Endothelial cell (in vitro differentiated cells): ENCODE data around the gene FHOD3. TPM values are rescaled to one million over a fixed set of nuclear protein-coding genes. Genes with fewer than 3 reads are reported as not detected.
"Not testable (repeated sequence)": the region's sequence is repeated elsewhere in the genome, so short reads cannot be mapped to it uniquely, and the experiment has no call there.

ENCODE experiments used
- DNase-seq: peaks from one replicate; pipeline ENCODE4 v3.0.0; 2021; ENCODE audit warnings: low spot score
- H3K27ac Mint-ChIP-seq: one replicate; pipeline ENCODE4 v1.8.0; 2021; ENCODE audit warnings: mixed read lengths, inconsistent platforms; ENCODE audit not compliant: unreplicated experiment
- H3K27me3 Mint-ChIP-seq: one replicate; pipeline ENCODE4 v1.8.0; 2021; ENCODE audit warnings: mild to moderate bottlenecking, moderate library complexity, mixed read lengths, inconsistent platforms; ENCODE audit not compliant: unreplicated experiment
- H3K36me3 Mint-ChIP-seq: one replicate; pipeline ENCODE4 v1.8.0; 2021; ENCODE audit warnings: mild to moderate bottlenecking, low read depth, mixed read lengths, inconsistent platforms; ENCODE audit not compliant: unreplicated experiment
- H3K4me1 Mint-ChIP-seq: one replicate; pipeline ENCODE4 v1.8.0; 2021; ENCODE audit warnings: mild to moderate bottlenecking, mixed read lengths, inconsistent platforms; ENCODE audit not compliant: unreplicated experiment
- H3K4me3 Mint-ChIP-seq: one replicate; pipeline ENCODE4 v1.8.0; 2021; ENCODE audit warnings: mild to moderate bottlenecking, mixed read lengths, inconsistent platforms; ENCODE audit not compliant: unreplicated experiment
- H3K9me3 Mint-ChIP-seq: one replicate; pipeline ENCODE4 v1.8.0; 2021; ENCODE audit warnings: mixed read lengths, inconsistent platforms; ENCODE audit not compliant: unreplicated experiment
- total RNA-seq: library from RNA; stranded (reverse); fragmentation: NEBNext Ultra II Directional; extraction: Animal tissue kit (Norgen Biotek cat#: 25700); gene quantifications from one replicate; pipeline ENCODE4 v1.2.1, GENCODE V29; 2021; ENCODE audit not compliant: unreplicated experiment
- TF ChIP-seq, protein P1 (sequence below): fragments of 200-600 bp; sonication (generic); IDR thresholded peaks from one replicate; pipeline ENCODE4 v1.5.0; 2021; ENCODE audit warnings: antibody characterized with exemption; ENCODE audit not compliant: unreplicated experiment

The FHOD3 gene
- total RNA-seq, 1 donor from 2014 or later, result 0.67 TPM

DNA sequence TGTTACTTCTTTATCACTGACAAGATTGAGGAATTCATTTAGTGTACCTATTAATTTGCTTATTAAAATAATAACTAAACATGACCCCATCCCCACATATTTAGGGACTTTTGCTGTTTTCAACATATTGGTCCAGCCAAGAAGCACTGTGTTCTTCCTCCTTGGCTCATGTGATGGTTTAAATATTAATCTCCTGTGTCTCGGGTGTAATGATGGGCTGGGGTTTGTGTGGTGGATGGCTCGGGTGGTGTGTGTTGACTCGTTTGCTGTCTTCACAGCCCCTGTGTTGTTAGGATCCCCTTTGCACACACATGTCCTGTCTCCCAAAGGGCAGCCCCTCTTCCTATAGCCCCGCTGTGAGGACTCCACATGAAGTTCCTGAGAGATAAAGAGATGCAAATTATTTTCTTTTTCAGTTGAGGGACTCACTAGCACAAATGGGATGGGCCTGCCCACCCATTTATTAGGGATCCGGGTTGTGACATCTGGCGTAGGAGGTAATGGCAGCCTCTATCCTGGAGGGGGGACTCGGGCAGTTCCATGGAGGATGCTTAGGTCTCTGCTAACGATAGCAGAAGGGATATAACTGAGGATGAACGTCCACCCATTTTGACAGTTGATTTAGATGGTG, 53.4 kb downstream of the FHOD3 start:
- H3K4me1 Mint-ChIP-seq, result peaks cover 24% of the 10 kb centered on the region
- H3K9me3 Mint-ChIP-seq, result no peaks in the 10 kb centered on the region
- TF ChIP-seq, protein P1, sequence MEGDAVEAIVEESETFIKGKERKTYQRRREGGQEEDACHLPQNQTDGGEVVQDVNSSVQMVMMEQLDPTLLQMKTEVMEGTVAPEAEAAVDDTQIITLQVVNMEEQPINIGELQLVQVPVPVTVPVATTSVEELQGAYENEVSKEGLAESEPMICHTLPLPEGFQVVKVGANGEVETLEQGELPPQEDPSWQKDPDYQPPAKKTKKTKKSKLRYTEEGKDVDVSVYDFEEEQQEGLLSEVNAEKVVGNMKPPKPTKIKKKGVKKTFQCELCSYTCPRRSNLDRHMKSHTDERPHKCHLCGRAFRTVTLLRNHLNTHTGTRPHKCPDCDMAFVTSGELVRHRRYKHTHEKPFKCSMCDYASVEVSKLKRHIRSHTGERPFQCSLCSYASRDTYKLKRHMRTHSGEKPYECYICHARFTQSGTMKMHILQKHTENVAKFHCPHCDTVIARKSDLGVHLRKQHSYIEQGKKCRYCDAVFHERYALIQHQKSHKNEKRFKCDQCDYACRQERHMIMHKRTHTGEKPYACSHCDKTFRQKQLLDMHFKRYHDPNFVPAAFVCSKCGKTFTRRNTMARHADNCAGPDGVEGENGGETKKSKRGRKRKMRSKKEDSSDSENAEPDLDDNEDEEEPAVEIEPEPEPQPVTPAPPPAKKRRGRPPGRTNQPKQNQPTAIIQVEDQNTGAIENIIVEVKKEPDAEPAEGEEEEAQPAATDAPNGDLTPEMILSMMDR, result no peak
- no peak overlapping the region for H3K4me3 Mint-ChIP-seq
- no peaks in the 10 kb centered on the region for H3K36me3 Mint-ChIP-seq
- H3K27ac Mint-ChIP-seq, result no peak overlapping the region
- H3K27me3 Mint-ChIP-seq, result no peaks in the 10 kb centered on the region
- DNase-seq, result no peak

DNA sequence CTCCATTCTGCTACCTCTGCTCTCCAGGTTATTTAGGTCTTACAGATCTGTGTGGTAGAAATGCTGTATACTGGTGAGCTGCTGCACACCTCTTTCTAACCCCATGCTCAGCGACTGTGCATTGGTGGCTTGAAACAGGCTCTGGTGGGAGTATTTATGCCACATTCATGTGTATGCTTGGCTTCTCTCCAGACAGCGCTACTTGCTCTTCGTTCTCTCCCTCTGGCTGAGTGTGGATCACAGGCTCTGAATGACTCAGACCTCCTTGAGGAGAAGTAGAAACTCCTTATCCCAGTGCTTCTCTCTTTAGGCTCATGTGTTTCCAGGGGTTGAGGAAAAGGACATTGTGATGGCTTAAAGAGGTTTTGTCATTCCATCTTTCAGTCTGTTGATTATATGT, 54.9 kb downstream of the FHOD3 start:
- Mint-ChIP-seq H3K27me3 (no peaks in the 10 kb centered on the region), H3K27ac (no peak overlapping the region), H3K4me1 (peaks cover 16% of the 10 kb centered on the region), H3K9me3 (no peaks in the 10 kb centered on the region), H3K4me3 (no peak overlapping the region), H3K36me3 (no peaks in the 10 kb centered on the region)
- DNase-seq, result no peak
- TF ChIP-seq, protein P1, result no peak

DNA sequence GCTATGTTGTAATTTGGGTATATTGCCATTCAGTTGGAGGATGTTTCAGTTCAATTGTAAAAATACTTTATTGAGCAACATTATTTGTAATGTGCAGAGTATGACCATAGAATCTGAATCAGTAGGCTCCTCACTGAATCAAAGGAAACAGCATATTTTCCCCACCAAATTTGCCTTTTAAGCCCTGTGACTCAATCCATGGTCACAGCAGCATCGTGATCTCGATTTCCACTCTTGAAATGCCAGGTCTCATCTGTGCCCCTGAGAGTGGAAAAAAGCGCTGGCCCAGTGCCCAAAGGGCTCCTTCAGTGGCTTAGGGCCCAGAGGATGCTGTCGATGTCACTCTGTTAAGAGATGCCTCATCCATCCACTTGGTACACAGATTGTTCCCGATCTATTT, 57.5 kb downstream of the FHOD3 start:
- peaks cover 13% of the 10 kb centered on the region for H3K4me1 Mint-ChIP-seq
- TF ChIP-seq, protein P1, result no peak
- no peaks in the 10 kb centered on the region for H3K27me3 Mint-ChIP-seq
- no peak for DNase-seq
- no peak overlapping the region for H3K27ac Mint-ChIP-seq
- H3K36me3 Mint-ChIP-seq, result no peaks in the 10 kb centered on the region
- H3K4me3 Mint-ChIP-seq, result no peak overlapping the region
- no peaks in the 10 kb centered on the region for H3K9me3 Mint-ChIP-seq

DNA sequence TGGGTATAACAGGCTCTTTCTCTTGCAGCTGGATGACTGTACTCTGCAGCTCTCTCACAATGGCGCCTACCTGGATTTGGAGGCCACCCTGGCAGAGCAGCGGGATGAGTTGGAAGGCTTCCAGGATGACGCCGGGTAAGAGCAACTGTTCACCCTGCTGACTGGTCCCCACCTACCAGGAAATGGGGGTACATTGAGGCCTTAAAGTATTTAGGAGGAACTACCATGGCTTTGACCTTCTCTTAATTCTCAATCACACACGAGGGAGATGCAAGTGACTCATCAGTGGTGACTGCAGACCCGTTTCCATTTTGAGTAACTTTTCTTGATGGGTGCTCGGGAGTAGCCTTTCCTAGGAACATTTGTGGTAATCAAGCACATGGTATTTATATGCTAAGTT, 58.0 kb downstream of the FHOD3 start:
- no peak overlapping the region for H3K27ac Mint-ChIP-seq
- H3K4me1 Mint-ChIP-seq, result peaks cover 8% of the 10 kb centered on the region
- H3K36me3 Mint-ChIP-seq, result no peaks in the 10 kb centered on the region
- TF ChIP-seq, protein P1, result no peak
- DNase-seq, result no peak
- H3K4me3 Mint-ChIP-seq, result no peak overlapping the region
- no peaks in the 10 kb centered on the region for H3K9me3 Mint-ChIP-seq
- no peaks in the 10 kb centered on the region for H3K27me3 Mint-ChIP-seq

DNA sequence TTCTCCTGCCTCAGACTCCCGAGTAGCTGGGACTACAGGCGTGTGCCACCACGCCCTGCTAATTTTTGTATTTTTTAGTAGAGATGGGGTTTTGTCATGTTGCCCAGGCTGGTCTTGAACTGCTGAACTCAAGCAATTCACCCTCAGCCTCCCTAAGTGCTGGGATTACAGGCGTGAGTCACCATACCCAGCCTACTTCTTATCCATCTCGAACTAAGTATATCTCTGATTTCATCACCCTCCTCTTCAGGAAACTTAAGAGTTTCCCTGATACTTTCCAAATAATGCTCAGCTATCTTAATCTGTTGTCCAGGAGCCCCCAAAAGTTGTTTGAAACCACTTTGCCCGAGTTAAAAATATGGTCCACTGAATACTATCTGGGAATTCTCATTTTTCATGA, 59.2 kb downstream of the FHOD3 start:
- not testable (repeated sequence) for H3K4me1 Mint-ChIP-seq, DNase-seq, H3K4me3 Mint-ChIP-seq, H3K27ac Mint-ChIP-seq, H3K9me3 Mint-ChIP-seq, H3K36me3 Mint-ChIP-seq, H3K27me3 Mint-ChIP-seq
